Right lung (tissue), 5 donors: ENCODE results near the gene SHE. TPM values are rescaled to one million over a fixed set of nuclear protein-coding genes. Genes with fewer than 3 reads are reported as not detected.

Experiments used
- polyA plus RNA-seq, 5 donors: library from polyadenylated mRNA; unstranded; fragments of 120-200 nt; gene quantifications; one replicate each; pipeline versions ENCODE4 v1.2.1 to v1.2.3, GENCODE V29; 2013; ENCODE audit warnings: inconsistent platforms in 1 of 5, low replicate concordance in 1 of 5; ENCODE audit not compliant: insufficient read length in 5 of 5, insufficient read depth in 1 of 5

Gene SHE
- polyA plus RNA-seq, 5 donors, result 16.9 to 20.7 (median 18.3) TPM

Other genes with a start within 250 kb of the SHE start
- 10 to 100 TPM; 73.2 to 81.0 (median 79.2) TPM for gene HAX1, start 229.8 kb downstream of the SHE start, polyA plus RNA-seq
- gene AQP10, start 181.3 kb downstream of the SHE start, polyA plus RNA-seq, result under 1 TPM; 0.14 to 0.40 (median 0.21) TPM
- gene ATP8B2, start 176.9 kb downstream of the SHE start, polyA plus RNA-seq, result 10 to 100 TPM; 28.3 to 38.3 (median 35.3) TPM
- 1 to 10 TPM; 3.9 to 5.7 (median 5.2) TPM for gene IL6R, start 97.1 kb downstream of the SHE start, polyA plus RNA-seq
- 1 to 10 TPM; 1.9 to 4.5 (median 3.1) TPM for gene TDRD10, start 193 bp downstream of the SHE start, polyA plus RNA-seq
- 100 to 1,000 TPM in 4 of 5 donors, 10 to 100 TPM in 1; 90.2 to 111 (median 107) TPM for gene UBE2Q1, start 56.2 kb upstream of the SHE start, polyA plus RNA-seq
- gene CHRNB2, start 65.4 kb upstream of the SHE start, polyA plus RNA-seq, result under 1 TPM; 0.41 to 0.68 (median 0.60) TPM
- 100 to 1,000 TPM; 123 to 154 (median 139) TPM for gene ADAR, start 105.8 kb upstream of the SHE start, polyA plus RNA-seq